GM19324 (cell line): ENCODE results near the gene AUTS2.

ENCODE experiments used
- ATAC-seq: cut with Tn5 transposase; IDR thresholded peaks from one replicate; pipeline ENCODE4 v1.9.1; 2021; ENCODE audit warnings: mild to moderate bottlenecking, moderate library complexity; ENCODE audit not compliant: unreplicated experiment, low FRiP score

Gene AUTS2

DNA sequence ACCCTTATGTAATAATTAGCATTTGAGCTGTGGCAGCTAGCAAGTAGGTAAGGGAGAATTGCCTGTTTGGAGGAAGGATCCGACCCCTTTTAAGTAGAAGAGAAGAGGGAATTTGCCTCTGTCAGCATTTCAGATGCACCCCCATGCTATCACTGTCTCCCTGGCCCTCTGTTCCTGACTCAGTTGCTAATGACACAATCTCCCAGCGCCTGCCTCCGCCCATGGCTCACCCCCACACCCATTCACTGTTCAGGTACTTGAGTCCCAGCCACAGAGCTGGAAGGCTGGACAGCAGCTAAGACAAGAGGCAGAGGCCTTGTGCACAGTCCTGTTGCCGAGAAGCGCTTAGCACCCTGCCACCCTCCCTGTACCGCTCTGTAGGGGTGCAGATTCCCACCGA is 1021.4 kb downstream of the AUTS2 start:
- no peak for ATAC-seq

DNA sequence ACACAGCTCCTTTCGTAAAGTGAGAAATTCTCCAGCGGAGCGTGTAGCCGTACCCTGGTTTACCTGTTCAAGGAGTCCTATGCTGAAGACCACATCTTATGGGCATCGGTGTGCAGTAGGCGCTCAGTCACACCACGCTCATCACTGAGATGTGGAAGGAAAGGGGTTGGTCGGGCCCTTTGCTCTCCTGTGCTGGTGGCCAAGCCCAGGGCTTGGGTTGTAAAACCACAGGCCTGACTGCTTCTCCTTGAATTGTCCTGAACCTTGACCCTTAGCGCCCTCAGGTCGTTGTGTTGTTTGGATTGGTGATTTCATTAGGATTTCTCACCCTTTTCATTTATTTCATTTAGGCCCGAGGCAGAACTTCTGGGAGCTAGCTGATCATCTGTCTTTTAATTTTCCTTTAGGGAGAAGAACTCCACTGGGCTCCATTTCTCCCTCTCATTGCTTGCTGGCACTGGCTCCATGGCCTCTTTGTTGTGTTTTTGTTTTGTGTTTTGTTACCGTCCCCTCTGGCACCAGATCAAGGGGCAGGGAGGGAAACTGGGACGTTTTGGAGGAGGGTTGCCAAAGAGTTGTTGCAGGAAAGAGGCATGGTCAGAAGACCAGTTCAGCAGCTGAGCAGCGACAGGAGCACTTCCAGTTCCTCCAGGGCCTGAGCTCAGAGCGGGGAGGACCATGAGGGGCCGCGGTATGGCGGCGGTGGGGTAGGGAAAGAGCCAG is 1022.2 kb downstream of the AUTS2 start:
- ATAC-seq: no peak

DNA sequence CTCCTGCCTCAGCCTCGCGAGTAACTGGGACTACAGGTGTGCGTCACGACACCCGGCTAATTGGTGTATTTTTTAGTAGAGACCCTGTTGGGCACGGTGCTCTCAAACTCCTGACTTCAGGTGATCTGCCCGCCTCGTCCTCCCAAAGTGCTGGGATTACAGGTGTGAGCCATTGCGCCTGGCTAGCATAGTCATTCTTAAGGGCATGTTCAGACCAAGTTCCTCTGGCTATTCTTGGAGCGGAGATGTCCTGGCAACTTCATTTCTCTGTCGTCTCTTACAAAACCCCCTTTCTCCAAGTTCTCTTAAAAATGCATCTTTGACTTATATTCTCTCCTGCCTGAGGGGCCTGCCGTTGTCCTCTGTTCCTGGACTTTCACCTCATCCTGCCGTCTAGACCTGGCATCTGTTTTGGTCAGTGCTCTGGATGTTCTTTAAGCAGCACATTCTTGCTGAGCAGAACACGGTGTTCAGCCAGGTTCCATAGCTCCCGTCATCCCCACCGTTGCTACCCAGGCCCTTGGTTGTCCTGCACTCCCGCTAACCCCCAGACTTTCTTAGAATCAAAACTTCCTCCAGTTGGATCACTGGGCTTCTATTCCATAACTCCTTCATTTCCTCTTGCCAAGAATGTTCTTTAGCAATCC is 1023.8 kb downstream of the AUTS2 start:
- ATAC-seq: no peak

DNA sequence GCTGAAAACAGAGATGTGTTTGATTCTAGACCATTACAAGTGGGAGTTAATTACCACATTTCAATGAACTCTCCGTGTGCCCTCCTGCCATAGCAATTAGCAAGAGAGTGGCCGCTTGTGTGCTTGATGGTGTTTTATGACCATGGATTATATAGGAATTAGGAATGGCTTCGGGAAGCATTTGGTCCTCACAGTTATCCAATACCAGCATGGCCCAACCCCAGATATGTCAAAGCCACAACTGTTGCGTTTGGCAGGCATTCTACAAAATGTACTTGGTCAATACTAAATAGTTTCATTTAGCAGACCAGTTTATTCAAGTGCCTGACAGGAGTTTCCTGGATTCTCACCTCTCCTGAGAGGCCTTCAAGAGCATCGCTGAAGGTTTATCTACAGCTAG is 1024.7 kb downstream of the AUTS2 start:
- ATAC-seq: no peak

DNA sequence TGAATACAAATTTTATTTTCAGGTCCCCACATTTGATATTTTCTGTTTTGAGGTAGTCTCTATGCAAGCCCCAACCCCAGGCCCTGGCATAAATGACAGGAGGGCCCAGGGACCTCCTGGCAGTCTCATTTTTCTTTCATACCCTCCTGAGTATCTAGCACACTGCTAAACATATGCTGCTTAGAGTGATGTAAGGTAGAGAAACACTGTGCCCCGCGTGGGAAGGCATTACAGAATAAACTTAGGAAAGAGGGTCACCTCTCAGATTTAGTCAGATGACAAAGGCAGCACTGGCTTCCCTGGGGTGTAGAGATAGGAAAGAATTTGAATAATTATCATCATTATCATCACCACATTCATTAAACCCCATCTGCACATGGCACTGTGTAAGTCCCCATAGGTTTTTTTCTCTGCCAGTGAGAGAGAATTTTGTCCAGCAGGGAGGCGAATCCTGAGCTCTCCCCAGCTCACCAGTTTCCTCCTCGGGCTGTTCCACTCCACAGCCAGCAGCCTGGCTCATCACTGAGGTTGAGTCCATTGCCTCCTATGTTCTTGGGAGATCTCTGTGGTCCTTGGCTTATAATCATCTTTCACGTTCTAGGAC is 1026.3 kb downstream of the AUTS2 start:
- ATAC-seq: no peak

DNA sequence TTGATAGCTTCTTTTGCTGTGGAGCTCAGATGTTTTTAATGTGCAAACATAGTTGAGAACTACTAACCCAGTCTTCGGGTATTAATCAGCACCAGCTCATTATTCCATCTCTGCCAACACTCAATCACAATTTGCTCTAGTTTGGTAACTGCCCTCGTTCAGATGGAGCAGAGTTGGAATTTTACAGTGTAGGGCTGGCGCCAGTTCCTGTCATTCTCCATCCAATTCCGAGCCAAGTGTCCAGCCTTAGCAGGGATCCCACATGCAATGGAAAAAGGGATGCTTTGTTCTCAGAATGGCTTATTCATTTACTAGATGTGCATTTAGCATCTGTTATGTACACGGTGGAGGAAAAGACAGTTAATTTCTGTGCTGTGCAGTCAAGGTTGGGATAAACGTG is 1029.2 kb downstream of the AUTS2 start:
- no peak for ATAC-seq

DNA sequence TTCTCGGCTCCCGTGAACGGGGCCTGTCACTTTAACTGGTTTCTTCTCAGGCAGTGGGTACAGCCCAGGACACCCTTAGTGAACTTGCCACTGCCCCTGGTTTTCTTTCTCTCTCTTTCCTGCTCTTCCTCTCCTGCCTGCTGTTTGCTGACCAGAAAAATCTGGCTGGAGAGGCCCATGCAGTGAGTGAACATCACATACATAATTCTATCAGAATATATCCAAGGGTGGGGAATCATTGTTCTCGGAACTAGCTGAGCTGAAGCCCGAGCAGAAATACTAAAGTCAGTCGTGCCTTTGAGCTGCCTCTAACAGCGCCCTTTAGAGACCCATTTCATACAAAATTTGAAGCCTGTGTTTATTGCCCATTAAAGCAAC is 1032.2 kb downstream of the AUTS2 start:
- ATAC-seq: no peak

DNA sequence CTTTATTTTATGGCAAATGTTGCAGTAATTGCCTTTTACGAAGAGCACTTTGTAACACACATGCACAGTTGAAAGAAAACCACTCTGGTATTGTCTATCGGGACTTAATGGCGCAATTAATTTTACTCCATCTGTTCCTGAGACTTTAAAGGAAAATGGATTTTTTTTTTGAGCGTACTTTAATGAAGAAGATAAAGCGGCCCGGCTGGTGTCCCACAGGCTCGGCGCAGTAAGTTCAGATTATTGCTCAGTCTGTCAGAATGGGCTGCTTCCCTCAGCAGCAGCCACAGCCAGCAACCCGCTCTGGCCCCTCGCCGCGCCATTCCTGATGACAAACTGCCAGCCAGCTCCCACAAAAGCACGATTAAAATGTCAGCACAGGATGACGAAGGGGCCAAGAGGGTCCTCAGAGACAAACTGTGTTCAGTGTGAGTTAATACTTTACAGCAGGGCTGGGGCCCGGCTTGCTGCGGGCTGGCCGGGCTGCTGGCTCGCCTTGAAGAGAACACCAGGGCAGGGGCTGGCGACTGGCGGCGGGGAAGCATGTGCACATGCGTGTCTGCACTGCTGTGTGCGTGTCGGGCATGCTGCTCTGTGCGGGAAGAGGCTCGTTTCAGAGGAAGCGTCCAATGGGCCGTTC is 1032.7 kb downstream of the AUTS2 start:
- ATAC-seq: no peak

DNA sequence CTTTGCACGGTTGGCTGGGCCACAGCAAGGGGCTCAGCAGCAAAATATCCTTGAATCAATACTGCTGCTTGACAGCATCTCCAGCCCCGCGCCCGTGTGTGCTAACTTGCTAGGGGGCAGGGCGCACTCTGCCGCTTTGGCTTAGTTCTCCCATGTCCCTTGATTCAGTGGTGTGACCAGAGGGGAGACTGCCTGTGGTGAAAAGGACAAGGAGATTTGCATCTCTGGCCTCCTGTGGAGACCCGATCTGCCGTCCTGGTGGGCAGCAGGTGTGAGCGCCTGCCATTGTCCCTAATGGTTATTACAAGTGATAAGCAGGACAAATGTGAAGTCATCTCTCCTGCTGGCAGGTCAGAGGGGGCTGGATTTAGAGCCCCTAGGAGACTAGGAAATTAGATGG is 1033.4 kb downstream of the AUTS2 start:
- no peak for ATAC-seq

DNA sequence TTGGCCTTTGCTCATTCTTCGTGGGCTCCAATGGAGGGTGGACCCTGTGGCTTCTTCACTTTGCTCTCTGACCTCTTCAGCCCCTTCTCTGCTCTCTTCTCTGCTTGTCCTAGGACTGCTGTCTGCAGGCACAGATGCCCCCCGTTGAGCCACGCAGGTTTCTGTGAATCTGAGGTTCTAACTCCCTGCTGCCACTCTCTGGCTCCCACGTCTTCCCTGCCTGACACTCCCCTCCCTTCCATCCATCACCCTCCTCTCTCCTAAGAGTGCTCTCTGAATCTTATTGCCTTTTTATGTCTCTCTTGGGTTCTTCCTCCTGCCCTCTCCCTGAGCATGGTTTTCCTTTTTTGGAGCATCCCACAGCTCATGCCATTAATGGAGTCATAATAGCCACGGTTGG is 1034.1 kb downstream of the AUTS2 start:
- no peak for ATAC-seq

DNA sequence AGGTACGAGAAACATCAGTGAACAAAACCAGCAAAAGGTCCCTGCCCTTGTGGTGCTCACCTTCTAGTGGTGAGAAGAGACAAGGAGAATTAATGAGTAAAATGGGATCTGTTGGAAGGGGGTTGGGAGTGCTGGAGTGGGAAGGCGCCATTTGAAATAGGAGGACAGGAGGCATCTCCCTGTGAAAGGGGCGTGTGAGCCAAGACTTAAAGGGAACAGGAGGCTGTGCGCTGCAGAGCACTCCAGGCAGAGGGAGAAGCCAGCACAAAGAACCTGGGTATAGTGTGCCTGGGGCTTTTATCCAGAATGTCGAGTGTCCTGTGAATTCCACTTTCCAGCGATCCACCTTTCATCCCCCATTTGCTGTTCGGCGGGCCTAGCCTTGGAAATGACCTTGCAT is 1035.8 kb downstream of the AUTS2 start:
- no peak for ATAC-seq

DNA sequence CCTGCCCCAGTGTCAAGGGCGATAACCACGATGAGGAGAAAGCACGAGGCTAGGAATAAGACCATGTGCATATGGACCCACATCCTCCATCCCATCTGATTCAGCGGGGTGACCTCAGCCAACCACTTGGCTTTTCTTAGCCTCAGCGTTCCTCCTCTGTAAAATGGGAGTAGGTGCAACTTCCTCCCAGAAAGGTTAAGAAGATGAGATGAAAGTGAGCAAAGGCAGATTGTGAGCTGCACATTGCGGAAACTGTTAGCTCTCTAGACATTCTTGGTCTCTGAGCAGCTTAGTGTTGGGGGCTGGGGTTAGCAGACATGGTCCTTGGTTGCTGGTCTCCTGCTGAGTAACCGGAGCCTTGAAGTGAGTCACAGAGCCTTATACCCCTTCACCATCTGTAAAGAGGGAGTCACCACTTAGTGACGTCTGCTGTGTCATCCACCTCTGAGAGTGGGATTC is 1036.4 kb downstream of the AUTS2 start:
- no peak for ATAC-seq

DNA sequence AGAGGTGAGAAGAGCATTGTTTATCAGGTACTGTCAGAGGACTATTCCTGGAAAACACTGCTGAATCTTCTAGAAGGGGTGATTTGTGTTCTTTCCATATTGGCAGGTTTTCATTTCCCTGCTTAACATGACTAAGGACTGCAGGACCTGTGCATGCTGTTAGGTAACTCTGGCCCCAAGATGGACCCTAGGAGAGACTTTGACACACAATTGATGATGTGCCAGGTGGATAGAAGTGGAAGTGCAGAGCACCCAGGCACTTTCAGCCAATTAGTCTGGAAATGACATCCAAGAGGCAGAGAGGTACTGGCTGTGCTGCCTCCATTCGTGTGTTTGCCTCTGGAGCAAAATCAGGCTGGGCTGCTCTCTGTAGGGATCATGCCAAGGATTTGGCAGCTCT is 1037.4 kb downstream of the AUTS2 start:
- no peak for ATAC-seq

DNA sequence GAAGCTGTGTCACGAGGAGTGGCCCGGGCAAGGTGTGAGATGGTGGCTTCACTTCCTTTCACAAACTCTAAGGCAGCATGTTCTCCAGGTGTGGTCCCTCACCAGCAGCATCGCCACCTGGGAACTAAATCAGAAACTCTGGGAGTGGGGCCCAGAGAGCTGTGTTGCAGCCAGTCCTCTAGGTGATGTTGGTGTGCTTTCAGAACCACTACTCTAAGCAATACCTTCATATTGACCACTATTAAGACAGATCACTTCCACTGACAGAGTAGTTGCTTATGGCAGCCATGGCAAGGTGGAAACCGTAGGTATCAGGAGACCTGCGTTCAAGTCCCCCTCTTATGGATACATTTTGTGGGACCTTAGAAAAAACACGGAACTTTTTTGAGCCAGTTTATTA is 1037.9 kb downstream of the AUTS2 start:
- ATAC-seq: no peak

DNA sequence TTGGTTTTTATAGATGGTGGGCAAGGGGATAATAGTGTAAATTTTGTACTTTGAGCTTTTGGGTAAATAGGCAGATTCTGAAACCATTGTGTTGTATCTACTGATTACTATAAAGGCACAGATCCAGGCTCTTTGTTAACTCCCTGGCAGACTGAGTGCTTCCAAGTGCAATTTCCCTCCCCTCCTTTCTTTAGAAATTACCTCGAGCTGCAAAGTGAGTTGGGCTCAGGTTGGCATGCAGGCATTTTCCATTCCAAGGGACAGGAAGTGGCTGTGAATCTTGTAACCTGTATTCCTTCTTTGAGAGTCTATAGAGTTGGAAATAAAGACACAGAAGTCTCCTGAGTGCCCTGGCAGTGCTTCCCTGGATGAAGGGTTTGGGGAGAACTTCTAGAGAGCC is 1039.5 kb downstream of the AUTS2 start:
- no peak for ATAC-seq

DNA sequence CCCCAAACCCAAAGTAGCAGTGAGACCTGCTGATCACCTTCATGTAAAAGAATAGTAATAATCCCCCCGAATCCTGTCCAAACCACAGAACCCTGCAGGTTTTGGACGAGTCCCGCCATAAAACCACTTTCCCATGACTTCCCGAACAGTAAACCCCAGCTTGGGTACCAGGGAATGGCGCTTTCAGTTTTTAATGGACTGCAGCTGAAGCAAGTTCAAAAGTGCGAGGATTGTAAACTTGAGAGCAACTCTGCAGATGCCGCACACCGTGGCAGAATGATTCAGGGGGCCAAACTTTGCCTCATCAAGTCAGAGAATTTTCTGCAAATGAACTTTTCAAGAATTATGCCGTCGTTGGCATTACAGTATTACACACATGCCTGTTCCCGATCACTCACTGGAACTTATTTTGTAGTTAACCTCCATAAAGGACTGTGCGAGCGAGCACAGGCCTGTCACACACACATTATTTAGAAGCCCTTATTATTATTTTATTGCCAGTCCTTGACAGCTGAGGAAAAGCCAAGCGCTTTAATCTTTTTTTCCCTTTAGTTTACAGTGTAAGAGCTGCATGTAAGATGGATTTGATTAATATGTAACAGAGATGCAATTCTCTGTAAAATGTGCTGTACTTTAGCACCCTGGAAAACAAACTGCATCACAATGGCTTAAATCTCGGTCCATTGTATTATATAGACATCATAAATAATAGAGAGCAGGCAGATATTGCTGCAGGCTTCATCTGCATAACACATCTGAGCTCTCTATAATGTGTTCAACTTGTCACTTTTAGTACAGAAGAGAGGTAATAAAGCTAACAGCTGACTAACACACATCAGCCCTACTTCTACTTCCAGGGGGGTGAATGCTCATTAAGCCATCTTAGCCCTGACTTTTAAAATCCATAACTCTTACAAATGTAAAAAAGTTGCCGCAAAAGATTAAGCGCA is 1040.2 kb downstream of the AUTS2 start:
- no peak for ATAC-seq

DNA sequence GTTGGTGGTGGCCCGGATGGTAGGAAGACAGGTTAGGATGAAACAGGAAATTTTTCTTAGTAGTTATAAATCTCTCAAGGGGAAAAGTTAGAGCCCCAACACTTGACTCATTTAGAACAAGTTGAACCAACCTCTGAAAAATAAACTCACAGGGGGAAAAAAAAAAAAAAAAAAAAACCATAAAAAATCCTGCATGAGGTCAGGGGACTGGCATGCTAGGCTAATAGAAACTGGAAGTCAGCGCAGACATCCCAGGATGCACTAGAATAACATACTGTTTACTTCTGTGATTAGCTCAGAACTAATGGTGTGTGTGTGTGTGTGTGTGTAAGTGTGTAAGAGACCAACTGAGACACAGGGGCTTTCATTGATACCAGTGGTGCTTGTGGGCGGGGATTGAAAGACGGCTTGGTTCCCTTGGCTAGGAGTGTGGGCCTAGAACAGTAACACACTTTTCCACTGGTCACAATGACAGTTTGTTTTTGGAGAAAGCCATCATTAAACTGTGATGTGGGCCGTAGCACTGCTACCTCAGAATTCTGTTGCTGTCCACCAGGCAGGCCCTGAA is 1042.1 kb downstream of the AUTS2 start:
- ATAC-seq: no peak

DNA sequence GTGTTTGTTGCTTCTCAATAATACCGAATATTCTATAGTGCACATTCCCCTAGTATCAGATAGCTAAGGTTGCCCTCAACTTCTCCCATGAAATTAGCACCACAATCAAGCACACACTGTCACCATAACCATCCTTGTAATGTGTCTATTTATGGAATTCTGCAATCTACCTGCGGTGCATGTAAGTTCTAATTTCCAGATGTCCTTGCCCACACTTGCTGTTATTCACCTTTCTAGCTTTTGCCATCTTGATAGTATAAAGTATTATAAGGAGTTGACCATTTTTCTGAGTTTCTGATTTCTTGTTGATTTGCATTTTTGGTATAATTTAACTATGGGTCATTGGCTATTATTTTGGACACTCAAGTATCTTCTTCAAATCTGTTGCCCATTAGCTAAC is 1043.6 kb downstream of the AUTS2 start:
- no peak for ATAC-seq

DNA sequence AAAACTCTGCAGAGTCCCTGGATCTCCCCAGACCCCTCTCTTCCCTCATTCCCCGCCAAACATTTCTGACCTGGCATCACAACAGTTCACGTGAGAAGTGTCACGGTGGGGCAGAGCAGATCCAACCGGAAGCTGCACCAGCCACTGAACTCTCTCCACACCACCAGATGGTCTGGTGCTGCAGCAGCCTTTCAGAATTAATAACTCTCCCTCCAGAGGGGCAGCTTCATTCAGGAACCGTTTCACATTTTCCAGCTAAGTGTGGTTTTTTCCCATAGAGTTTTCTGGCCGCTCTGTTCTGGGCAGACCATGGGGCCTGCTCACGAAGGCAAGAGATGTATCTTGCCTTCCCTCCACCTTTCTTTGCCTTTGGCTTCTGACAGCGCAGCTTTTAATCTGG is 1047.0 kb downstream of the AUTS2 start:
- no peak for ATAC-seq

DNA sequence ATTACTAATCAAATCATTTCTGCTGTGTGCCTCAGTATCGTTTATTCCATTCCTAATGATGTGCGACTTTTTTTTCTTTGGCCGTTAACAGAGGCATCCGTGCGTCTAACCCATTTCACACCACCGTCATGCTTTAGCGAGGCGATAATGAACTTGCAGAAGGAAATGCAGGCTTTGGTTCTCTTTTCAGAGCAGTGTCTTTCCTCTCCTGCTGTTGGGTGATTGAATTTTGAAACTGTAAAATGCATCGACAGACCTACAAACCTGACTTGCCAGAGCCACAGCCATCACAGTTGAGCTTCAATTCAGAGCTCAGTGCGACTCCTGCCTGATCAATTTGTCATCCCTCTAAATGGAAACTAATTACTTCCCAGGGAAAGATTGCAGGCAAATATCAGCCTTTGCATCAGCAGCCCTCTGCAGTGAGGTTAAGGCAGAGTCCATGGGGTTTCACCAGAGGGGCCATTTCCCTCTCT is 1047.6 kb downstream of the AUTS2 start:
- no peak for ATAC-seq
